ENCODE results near the gene MRPL17. TPM values are rescaled to one million over a fixed set of nuclear protein-coding genes. Genes with fewer than 3 reads are reported as not detected.

Gene MRPL17
- total and polyA plus RNA-seq, 2 of the 13 experiments (the other 11 are each of a cell fraction or from before 2014, with no cell fraction given): 59.4 to 90.0 TPM

- no peak; the same call in 1 of the 2 replicates for TF ChIP-seq THAP8 (CRISPR knock-in tag; IDR thresholded peaks at IDR 0.05; ENCODE audit: borderline replicate concordance)
- peak; percentile 43; the same call in 1 of the 2 replicates for TF ChIP-seq SP2 (CRISPR knock-in tag; IDR thresholded peaks at IDR 0.05)
- no peak; the same call in 1 of the 2 replicates for TF ChIP-seq ZNF780A (CRISPR knock-in tag; IDR thresholded peaks at IDR 0.05)
- TF ChIP-seq, protein P1, sequence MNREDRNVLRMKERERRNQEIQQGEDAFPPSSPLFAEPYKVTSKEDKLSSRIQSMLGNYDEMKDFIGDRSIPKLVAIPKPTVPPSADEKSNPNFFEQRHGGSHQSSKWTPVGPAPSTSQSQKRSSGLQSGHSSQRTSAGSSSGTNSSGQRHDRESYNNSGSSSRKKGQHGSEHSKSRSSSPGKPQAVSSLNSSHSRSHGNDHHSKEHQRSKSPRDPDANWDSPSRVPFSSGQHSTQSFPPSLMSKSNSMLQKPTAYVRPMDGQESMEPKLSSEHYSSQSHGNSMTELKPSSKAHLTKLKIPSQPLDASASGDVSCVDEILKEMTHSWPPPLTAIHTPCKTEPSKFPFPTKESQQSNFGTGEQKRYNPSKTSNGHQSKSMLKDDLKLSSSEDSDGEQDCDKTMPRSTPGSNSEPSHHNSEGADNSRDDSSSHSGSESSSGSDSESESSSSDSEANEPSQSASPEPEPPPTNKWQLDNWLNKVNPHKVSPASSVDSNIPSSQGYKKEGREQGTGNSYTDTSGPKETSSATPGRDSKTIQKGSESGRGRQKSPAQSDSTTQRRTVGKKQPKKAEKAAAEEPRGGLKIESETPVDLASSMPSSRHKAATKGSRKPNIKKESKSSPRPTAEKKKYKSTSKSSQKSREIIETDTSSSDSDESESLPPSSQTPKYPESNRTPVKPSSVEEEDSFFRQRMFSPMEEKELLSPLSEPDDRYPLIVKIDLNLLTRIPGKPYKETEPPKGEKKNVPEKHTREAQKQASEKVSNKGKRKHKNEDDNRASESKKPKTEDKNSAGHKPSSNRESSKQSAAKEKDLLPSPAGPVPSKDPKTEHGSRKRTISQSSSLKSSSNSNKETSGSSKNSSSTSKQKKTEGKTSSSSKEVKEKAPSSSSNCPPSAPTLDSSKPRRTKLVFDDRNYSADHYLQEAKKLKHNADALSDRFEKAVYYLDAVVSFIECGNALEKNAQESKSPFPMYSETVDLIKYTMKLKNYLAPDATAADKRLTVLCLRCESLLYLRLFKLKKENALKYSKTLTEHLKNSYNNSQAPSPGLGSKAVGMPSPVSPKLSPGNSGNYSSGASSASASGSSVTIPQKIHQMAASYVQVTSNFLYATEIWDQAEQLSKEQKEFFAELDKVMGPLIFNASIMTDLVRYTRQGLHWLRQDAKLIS (CRISPR knock-in tag; IDR thresholded peaks at IDR 0.05): no peak
- no peak for TF ChIP-seq SRSF1 (optimal IDR thresholded peaks at IDR 0.05; ENCODE audit: low read depth, low read length)
- TF ChIP-seq, protein P2, sequence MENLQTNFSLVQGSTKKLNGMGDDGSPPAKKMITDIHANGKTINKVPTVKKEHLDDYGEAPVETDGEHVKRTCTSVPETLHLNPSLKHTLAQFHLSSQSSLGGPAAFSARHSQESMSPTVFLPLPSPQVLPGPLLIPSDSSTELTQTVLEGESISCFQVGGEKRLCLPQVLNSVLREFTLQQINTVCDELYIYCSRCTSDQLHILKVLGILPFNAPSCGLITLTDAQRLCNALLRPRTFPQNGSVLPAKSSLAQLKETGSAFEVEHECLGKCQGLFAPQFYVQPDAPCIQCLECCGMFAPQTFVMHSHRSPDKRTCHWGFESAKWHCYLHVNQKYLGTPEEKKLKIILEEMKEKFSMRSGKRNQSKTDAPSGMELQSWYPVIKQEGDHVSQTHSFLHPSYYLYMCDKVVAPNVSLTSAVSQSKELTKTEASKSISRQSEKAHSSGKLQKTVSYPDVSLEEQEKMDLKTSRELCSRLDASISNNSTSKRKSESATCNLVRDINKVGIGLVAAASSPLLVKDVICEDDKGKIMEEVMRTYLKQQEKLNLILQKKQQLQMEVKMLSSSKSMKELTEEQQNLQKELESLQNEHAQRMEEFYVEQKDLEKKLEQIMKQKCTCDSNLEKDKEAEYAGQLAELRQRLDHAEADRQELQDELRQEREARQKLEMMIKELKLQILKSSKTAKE (CRISPR knock-in tag; IDR thresholded peaks at IDR 0.05; ENCODE audit: borderline replicate concordance): peak; percentile 71
- no peak for TF ChIP-seq CENPT (CRISPR knock-in tag; IDR thresholded peaks at IDR 0.05; ENCODE audit: low read depth)
- TF ChIP-seq ZNF543 (CRISPR knock-in tag; IDR thresholded peaks at IDR 0.05): peak; percentile 89
- TF ChIP-seq, protein P3, sequence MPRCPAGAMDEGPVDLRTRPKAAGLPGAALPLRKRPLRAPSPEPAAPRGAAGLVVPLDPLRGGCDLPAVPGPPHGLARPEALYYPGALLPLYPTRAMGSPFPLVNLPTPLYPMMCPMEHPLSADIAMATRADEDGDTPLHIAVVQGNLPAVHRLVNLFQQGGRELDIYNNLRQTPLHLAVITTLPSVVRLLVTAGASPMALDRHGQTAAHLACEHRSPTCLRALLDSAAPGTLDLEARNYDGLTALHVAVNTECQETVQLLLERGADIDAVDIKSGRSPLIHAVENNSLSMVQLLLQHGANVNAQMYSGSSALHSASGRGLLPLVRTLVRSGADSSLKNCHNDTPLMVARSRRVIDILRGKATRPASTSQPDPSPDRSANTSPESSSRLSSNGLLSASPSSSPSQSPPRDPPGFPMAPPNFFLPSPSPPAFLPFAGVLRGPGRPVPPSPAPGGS (CRISPR knock-in tag; IDR thresholded peaks at IDR 0.05): peak; percentile 96
- TF ChIP-seq ZNF235 (CRISPR knock-in tag; IDR thresholded peaks at IDR 0.05; ENCODE audit: borderline replicate concordance): peak; percentile 92; the same call in 1 of the 2 replicates
- no peak for TF ChIP-seq NCOA5 (CRISPR knock-in tag; IDR thresholded peaks at IDR 0.05)
- TF ChIP-seq NBN (conservative IDR thresholded peaks at IDR 0.05): no peak
- TF ChIP-seq RARG (CRISPR knock-in tag; IDR thresholded peaks at IDR 0.05; ENCODE audit: low read depth): peak; percentile 33; the same call in 1 of the 2 replicates
- TF ChIP-seq SP1 (IDR thresholded peaks at IDR 0.05): no peak
- TF ChIP-seq SP1 (CRISPR knock-in tag; IDR thresholded peaks at IDR 0.05): peak; percentile 67; the same call in 1 of the 2 replicates
- peak; percentile 32 for TF ChIP-seq CREB1 (IDR thresholded peaks at IDR 0.05)
- peak; percentile 64; the same call in 1 of the 2 replicates for TF ChIP-seq CREB1 (CRISPR knock-in tag; IDR thresholded peaks at IDR 0.05)
- TF ChIP-seq, protein P4, sequence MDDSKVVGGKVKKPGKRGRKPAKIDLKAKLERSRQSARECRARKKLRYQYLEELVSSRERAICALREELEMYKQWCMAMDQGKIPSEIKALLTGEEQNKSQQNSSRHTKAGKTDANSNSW (CRISPR knock-in tag; IDR thresholded peaks at IDR 0.05; ENCODE audit: borderline replicate concordance): peak; percentile 86; the same call in 1 of the 2 replicates
- no peak for TF ChIP-seq MEIS1 (CRISPR knock-in tag; IDR thresholded peaks at IDR 0.05; ENCODE audit: borderline replicate concordance)
- TF ChIP-seq ZNF776 (CRISPR knock-in tag; IDR thresholded peaks at IDR 0.05): peak; percentile 86
- TF ChIP-seq ZNF781 (CRISPR knock-in tag; IDR thresholded peaks at IDR 0.05; ENCODE audit: borderline replicate concordance, not compliant biosample characterization): peak; percentile 88
Observed at GRCh38 chr11:6682936-6683861, at the start of gene MRPL17 (continued).

Measured in HepG2 (cell line).